Measurements from ENCODE around the gene TMEM40. TPM values are rescaled to one million over a fixed set of nuclear protein-coding genes. Genes with fewer than 3 reads are reported as not detected.
"Not testable (repeated sequence)": the region's sequence is repeated elsewhere in the genome, so short reads cannot be mapped to it uniquely, and the experiment has no call there.

The TMEM40 gene
- total RNA-seq, 6 experiments from 2014 or later = 0.35 to 1.1 (median 0.51) TPM; not detected in 3

DNA sequence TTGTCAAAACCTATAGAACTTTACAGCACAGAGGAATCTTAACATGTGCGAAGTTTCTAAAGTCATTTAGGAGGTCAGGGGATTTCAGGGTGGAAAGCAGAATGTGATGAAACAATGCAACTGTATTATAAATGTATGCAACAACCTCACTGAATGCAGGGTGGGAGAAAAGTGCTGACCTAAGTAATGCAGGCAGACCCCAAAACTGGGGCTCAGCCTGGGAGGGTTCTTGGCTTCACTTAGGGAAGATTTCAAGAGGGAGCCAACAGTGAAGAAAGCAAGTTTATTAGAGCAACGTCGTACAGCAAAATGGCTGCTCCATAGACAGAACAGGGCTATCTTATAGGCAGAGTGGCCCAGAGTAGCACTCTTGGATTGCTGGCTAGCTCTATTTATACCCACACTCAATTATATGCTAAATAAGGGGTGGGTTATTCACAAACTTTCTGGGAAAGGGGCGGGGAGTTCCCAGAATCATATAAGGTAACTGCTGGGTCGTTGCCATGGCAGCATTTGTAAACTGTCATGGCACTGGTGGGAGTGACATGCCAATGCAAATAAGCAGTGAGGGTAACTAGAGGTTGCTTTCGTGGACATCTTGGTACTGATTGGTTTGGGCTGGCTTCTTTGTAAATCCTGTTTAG is 23.2 kb upstream of the TMEM40 start:
- WGBS (ENCODE audit: insufficient coverage, low coverage, low lambda C conversion rate, missing lambda C conversion rate) = 51% methylated on average over 6 of the region's 6 CpGs
- DNase-seq (peak in 2 of 3 donors; percentile 59 to 74), ATAC-seq (peak; percentile 94 to 98 (median 95))
- TF ChIP-seq, protein P1, sequence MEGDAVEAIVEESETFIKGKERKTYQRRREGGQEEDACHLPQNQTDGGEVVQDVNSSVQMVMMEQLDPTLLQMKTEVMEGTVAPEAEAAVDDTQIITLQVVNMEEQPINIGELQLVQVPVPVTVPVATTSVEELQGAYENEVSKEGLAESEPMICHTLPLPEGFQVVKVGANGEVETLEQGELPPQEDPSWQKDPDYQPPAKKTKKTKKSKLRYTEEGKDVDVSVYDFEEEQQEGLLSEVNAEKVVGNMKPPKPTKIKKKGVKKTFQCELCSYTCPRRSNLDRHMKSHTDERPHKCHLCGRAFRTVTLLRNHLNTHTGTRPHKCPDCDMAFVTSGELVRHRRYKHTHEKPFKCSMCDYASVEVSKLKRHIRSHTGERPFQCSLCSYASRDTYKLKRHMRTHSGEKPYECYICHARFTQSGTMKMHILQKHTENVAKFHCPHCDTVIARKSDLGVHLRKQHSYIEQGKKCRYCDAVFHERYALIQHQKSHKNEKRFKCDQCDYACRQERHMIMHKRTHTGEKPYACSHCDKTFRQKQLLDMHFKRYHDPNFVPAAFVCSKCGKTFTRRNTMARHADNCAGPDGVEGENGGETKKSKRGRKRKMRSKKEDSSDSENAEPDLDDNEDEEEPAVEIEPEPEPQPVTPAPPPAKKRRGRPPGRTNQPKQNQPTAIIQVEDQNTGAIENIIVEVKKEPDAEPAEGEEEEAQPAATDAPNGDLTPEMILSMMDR (IDR thresholded peaks at IDR 0.05) = no peak
- TF ChIP-seq POLR2A (IDR thresholded peaks at IDR 0.05) = no peak
- H3K9me3 ChIP-seq = no peaks in the 10 kb centered on the region
- H3K27ac ChIP-seq = no peak overlapping the region
- no peaks in the 10 kb centered on the region for H3K36me3 ChIP-seq
- H3K4me3 ChIP-seq = no peak overlapping the region
- intact Hi-C loops (cut with DNase I) = no loop called here
- H3K27me3 ChIP-seq = no peaks in the 10 kb centered on the region
- H3K4me1 ChIP-seq = no peaks in the 10 kb centered on the region

DNA sequence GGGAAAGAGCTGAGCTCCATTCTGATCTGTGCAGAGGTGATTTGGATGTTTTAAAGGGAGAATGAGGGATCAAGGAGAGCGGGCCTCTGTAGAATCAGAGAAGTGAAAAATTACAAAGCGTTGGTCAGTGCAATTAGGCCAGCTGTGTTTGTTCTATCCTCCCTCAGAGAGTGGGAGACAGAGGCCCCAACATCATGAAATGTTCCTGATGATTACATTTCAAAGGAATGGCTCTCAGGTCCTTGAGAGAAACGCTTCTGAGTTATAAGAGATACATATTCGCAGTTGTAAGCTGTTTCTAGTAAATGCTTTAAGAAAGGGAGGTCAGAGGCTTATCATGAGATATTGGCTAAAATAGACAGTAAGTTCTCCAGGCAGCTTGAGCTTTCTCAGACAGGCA is 21.7 kb upstream of the TMEM40 start:
- TF ChIP-seq, protein P1 (IDR thresholded peaks at IDR 0.05) = no peak
- TF ChIP-seq POLR2A (IDR thresholded peaks at IDR 0.05) = no peak
- ATAC-seq (no peak), DNase-seq (no peak)
- H3K9me3 ChIP-seq = no peaks in the 10 kb centered on the region
- H3K27me3 ChIP-seq = no peaks in the 10 kb centered on the region
- no peak overlapping the region for H3K27ac ChIP-seq
- intact Hi-C loops (cut with DNase I) = no loop called here
- 67% methylated on average over 4 of the region's 4 CpGs for WGBS (ENCODE audit: insufficient coverage, low coverage, low lambda C conversion rate, missing lambda C conversion rate)
- no peak overlapping the region for H3K4me3 ChIP-seq
- no peaks in the 10 kb centered on the region for H3K4me1 ChIP-seq
- no peaks in the 10 kb centered on the region for H3K36me3 ChIP-seq

DNA sequence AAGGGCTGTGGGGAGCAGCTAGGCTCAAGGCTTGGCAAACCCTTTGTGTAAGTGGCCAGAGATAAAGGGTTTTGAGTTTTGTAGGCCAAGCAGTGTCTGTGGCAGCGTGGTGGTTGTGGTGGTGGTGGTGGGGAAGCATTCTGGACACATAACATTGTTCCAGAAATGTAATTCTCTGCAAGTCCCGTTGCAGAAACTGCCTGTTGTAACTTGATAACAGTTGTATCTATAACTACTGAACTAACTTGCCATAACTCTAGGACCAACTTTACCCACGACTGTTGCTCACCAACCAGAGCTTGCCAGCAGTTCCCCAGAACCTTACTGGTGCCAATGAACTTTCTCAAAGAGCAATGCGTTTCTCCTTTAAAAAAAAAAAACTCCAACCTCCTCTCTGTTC is 18.1 kb upstream of the TMEM40 start:
- WGBS (ENCODE audit: insufficient coverage, low coverage, low lambda C conversion rate, missing lambda C conversion rate) = 45% methylated on average over 3 of the region's 4 CpGs
- TF ChIP-seq POLR2A (IDR thresholded peaks at IDR 0.05) = no peak
- TF ChIP-seq, protein P1 (IDR thresholded peaks at IDR 0.05) = no peak
- DNase-seq = no peak

DNA sequence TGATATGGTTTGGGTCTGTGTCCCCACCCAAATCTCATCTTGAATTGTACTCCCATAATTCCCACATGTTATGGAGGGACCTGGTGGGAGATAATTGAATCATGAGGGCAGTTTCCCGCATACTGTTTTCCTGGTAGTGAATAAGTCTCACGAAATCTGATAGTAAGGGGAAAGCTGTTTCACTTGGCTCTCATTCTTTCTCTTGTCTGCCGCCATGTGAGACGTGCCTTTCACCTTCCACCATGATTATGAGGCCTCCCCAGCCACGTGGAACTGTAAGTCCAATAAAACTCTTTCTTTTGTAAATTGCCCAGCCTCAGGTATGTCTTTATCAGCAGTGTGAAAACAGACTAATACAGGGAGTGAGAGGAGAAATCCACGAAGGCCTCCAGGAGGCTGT is 16.9 kb upstream of the TMEM40 start:
- intact Hi-C loops (cut with DNase I) = not testable (repeated sequence)

More for the DNA sequence above, 18.1 kb upstream of the TMEM40 start:
- Histone ChIP-seq H3K9me3 (no peaks in the 10 kb centered on the region), H3K27ac (no peak overlapping the region), H3K36me3 (no peaks in the 10 kb centered on the region), H3K4me1 (no peaks in the 10 kb centered on the region), H3K27me3 (no peaks in the 10 kb centered on the region), H3K4me3 (no peak overlapping the region)
- intact Hi-C loops (cut with DNase I) = no loop called here
- no peak for ATAC-seq

DNA sequence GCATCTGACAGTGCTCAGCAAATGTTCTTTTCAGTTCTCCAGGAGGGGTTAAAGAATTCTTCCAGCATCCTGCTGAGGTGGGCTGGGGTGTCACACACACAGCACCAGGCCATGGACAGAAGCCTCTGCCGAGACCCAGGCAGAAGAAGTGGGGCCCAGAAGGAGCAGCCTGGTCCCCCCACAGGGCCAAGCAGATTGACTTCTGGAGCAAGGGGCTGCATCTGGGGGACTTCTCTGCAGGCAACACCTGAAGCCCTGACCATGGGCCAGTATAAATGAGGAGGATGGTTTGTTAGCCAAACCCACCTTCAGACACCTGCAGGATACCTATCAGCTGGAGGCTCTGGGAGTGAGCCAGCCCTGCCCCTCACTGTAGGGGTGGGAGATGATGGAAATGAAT is 16.2 kb upstream of the TMEM40 start:
- Histone ChIP-seq H3K27me3 (no peaks in the 10 kb centered on the region), H3K27ac (no peak overlapping the region), H3K9me3 (no peaks in the 10 kb centered on the region), H3K36me3 (no peaks in the 10 kb centered on the region), H3K4me1 (no peaks in the 10 kb centered on the region), H3K4me3 (no peak overlapping the region)
- intact Hi-C loops (cut with DNase I) = no loop called here
- no peak for ATAC-seq
- WGBS (ENCODE audit: insufficient coverage, low coverage, low lambda C conversion rate, missing lambda C conversion rate) = no CpG with 5 or more reads among the region's 1 CpG
- no peak for DNase-seq
- TF ChIP-seq, protein P1 (IDR thresholded peaks at IDR 0.05) = no peak
- no peak for TF ChIP-seq POLR2A (IDR thresholded peaks at IDR 0.05)

More for the DNA sequence above, 16.9 kb upstream of the TMEM40 start:
- not testable (repeated sequence) for H3K36me3 ChIP-seq, DNase-seq, H3K4me1 ChIP-seq, H3K27ac ChIP-seq, H3K9me3 ChIP-seq, H3K4me3 ChIP-seq, H3K27me3 ChIP-seq, ATAC-seq
- 57% methylated on average over 3 of the region's 6 CpGs for WGBS (ENCODE audit: insufficient coverage, low coverage, low lambda C conversion rate, missing lambda C conversion rate)
